GM12878 (cell line): ENCODE measurements around the gene COL21A1. TPM values are rescaled to one million over a fixed set of nuclear protein-coding genes. Genes with fewer than 3 reads are reported as not detected.

Source experiments
- ATAC-seq: fragments of 200-7000 bp; cut with Tn5 transposase; 3 replicates; pipeline ENCODE4 v1.9.1; 2020; ENCODE audit warnings: mild to moderate bottlenecking, moderate library complexity
- BruUV-seq: library from RNA; stranded (reverse); fragments of 400-500 nt; replicated peaks from 2 replicates; lab custom pipeline; 2021; lab: Mats Ljungman, UMichigan
- CTCF ChIA-PET: fragments of 300-600 bp; sonication (Branson Sonifier 250); formaldehyde crosslinking; extraction: SDS; loops from one replicate; lab custom pipeline; 2021; ENCODE audit warnings: inconsistent platforms; lab: Yijun Ruan, JAX
- POLR2A ChIA-PET: fragments of 350-600 bp; formaldehyde crosslinking; extraction: SDS; loops from one replicate; lab custom pipeline; 2021; ENCODE audit warnings: inconsistent platforms; lab: Charles Lee
- RAD21 ChIA-PET: fragments of 300-600 bp; sonication (Branson Sonifier 250); formaldehyde crosslinking; loops from one replicate; lab custom pipeline; 2023; ENCODE audit warnings: antibody characterized with exemption; ENCODE audit not compliant: unreplicated experiment; lab: Charles Lee
- SMC1A ChIA-PET: fragments of 300-600 bp; sonication (Branson Sonifier 250); formaldehyde crosslinking; loops from one replicate; lab custom pipeline; 2023; ENCODE audit not compliant: unreplicated experiment, uncharacterized antibody; lab: Charles Lee
- DNase-seq: peaks from one replicate; pipeline ENCODE4 v3.0.0-alpha.2; 2011; ENCODE audit warnings: low read depth, low spot score
- FAIRE-seq: peaks from 3 replicates; lab custom pipeline; 2011; peaks lifted over from hg19 to GRCh38; lab: Jason Lieb, UNC
- H2AFZ ChIP-seq: 2 replicates; pipeline ENCODE4 v1.6.0; 2011; ENCODE audit warnings: low read depth, low read length, control low read depth; ENCODE audit not compliant: control insufficient read depth
- H3K27ac ChIP-seq: 2 replicates; pipeline ENCODE4 v1.5.1; 2011; ENCODE audit warnings: control low read depth; ENCODE audit not compliant: control insufficient read depth, insufficient read depth
- H3K27me3 ChIP-seq, 2 experiments: replicated peaks in 1 of 2; 2 replicates each; pipeline versions ENCODE4 v1.6.0 to v1.6.1; 2011; ENCODE audit warnings: low read length in 1 of 2; ENCODE audit not compliant: control insufficient read depth in 2 of 2, insufficient read depth in 2 of 2
- H3K36me3 ChIP-seq, 2 experiments: 2 replicates each; pipeline ENCODE4 v1.5.1; 2011; ENCODE audit warnings: low read length in 1 of 2; ENCODE audit not compliant: control insufficient read depth in 2 of 2, insufficient read depth in 2 of 2
- H3K4me1 ChIP-seq: 2 replicates; pipeline ENCODE4 v1.6.1; 2011; ENCODE audit warnings: mild to moderate bottlenecking, low read length, moderate library complexity, mixed read lengths; ENCODE audit not compliant: control insufficient read depth, insufficient read depth
- H3K4me2 ChIP-seq: 2 replicates; pipeline ENCODE4 v1.6.0; 2011; ENCODE audit warnings: control low read depth; ENCODE audit not compliant: control insufficient read depth, insufficient read depth
- H3K4me3 ChIP-seq: fragments of 200-600 bp; sonication (generic); 2 replicates; pipeline ENCODE4 v1.5.1; 2016
- H3K79me2 ChIP-seq: 2 replicates; pipeline ENCODE4 v1.6.0; 2011; ENCODE audit warnings: low read length; ENCODE audit not compliant: control insufficient read depth, insufficient read depth
- H3K9ac ChIP-seq: 2 replicates; pipeline ENCODE4 v1.8.0; 2011; ENCODE audit warnings: low read length, control low read depth, mixed read lengths; ENCODE audit not compliant: control insufficient read depth, insufficient read depth
- H3K9me3 ChIP-seq: replicated peaks from 3 replicates; pipeline ENCODE4 v1.5.1; 2011; ENCODE audit warnings: mild to moderate bottlenecking, low read length; ENCODE audit not compliant: control insufficient read depth, insufficient read depth
- H4K20me1 ChIP-seq: 2 replicates; pipeline ENCODE4 v1.6.0; 2011; ENCODE audit not compliant: control insufficient read depth, insufficient read depth
- BCL11A ChIP-seq: IDR thresholded peaks from 2 replicates; pipeline ENCODE4 v1.6.1; 2011; ENCODE audit warnings: low read depth, low read length
- BRCA1 ChIP-seq: IDR thresholded peaks from 2 replicates; pipeline ENCODE4 v1.6.1; 2011; ENCODE audit warnings: low read depth, low read length, improper control_type of control experiment
- CBFB ChIP-seq: IDR thresholded peaks from 2 replicates; pipeline ENCODE4 v1.6.1; 2016; ENCODE audit warnings: antibody characterized with exemption, low read depth
- CREM ChIP-seq: IDR thresholded peaks from 2 replicates; pipeline ENCODE4 v1.6.1; 2014; ENCODE audit warnings: antibody characterized with exemption, low read depth
- FOS ChIP-seq: IDR thresholded peaks from 3 replicates; pipeline ENCODE4 v1.6.1; 2011; ENCODE audit warnings: borderline replicate concordance; ENCODE audit not compliant: insufficient read length; ENCODE audit errors: extremely low read depth
- GATAD2B ChIP-seq: fragments of 450-650 bp; conservative IDR thresholded peaks from 2 replicates; pipeline ENCODE4 v1.6.1; 2017; ENCODE audit warnings: low read depth, mild to moderate bottlenecking, moderate library complexity
- HCFC1 ChIP-seq: fragments of 150-350 bp; IDR thresholded peaks from 2 replicates; pipeline ENCODE4 v1.6.1; 2014; ENCODE audit warnings: low read length
- MYC ChIP-seq: IDR thresholded peaks from 2 replicates; pipeline ENCODE4 v1.6.1; 2011; ENCODE audit warnings: mild to moderate bottlenecking, low read length, moderate library complexity, inconsistent platforms; ENCODE audit not compliant: insufficient read depth, insufficient replicate concordance, insufficient read length, severe bottlenecking
- POLR2AphosphoS5 ChIP-seq: IDR thresholded peaks from 2 replicates; pipeline ENCODE4 v1.6.1; 2011; ENCODE audit warnings: mild to moderate bottlenecking, low read length, inconsistent platforms
- RAD51 ChIP-seq: fragments of 450-650 bp; IDR thresholded peaks from 2 replicates; pipeline ENCODE4 v1.6.1; 2016; ENCODE audit warnings: moderate library complexity, mild to moderate bottlenecking, inconsistent platforms
- SPI1 ChIP-seq: IDR thresholded peaks from 2 replicates; pipeline ENCODE4 v1.6.1; 2011; ENCODE audit warnings: low read depth, mild to moderate bottlenecking, low read length, moderate library complexity, borderline replicate concordance; ENCODE audit not compliant: insufficient read depth
- SREBF1 ChIP-seq: IDR thresholded peaks from 2 replicates; pipeline ENCODE4 v1.6.1; 2012; ENCODE audit warnings: mild to moderate bottlenecking, low read length
- STAT1 ChIP-seq: fragments of 450-650 bp; conservative IDR thresholded peaks from 2 replicates; pipeline ENCODE4 v1.6.1; 2014; ENCODE audit warnings: antibody characterized with exemption, mild to moderate bottlenecking
- YY1 ChIP-seq: IDR thresholded peaks from 2 replicates; pipeline ENCODE4 v1.6.1; 2011; ENCODE audit warnings: low read depth, mild to moderate bottlenecking, low read length
- ZNF24 ChIP-seq: fragments of 450-650 bp; IDR thresholded peaks from 2 replicates; pipeline ENCODE4 v1.6.1; 2017; ENCODE audit warnings: antibody characterized with exemption, mild to moderate bottlenecking
- ZNF622 ChIP-seq: fragments of 450-650 bp; IDR thresholded peaks from 2 replicates; pipeline ENCODE4 v1.6.1; 2017; ENCODE audit warnings: mild to moderate bottlenecking, inconsistent platforms
- WGBS: methylation state at CpG from one replicate; pipeline ENCODE4 v1.1.6; 2016; ENCODE audit warnings: low lambda C conversion rate; ENCODE audit not compliant: insufficient replicate concordance, insufficient coverage; ENCODE audit errors: missing lambda C conversion rate; 5-methylcytosine and 5-hydroxymethylcytosine counted together
- in situ Hi-C: fragments of 300-500 bp; cut with MboI; formaldehyde crosslinking; loops from 9 replicates; pipeline ENCODE4 v1.14.3; 2018; ENCODE audit warnings: mixed read lengths
- intact Hi-C: fragments of 100-400 bp; cut with micrococcal nuclease; formaldehyde crosslinking; loops from one replicate; pipeline ENCODE4 v1.14.2; 2022; ENCODE audit not compliant: unreplicated experiment
- polyA plus RNA-seq, 11 experiments: library from polyadenylated mRNA; depleted of rRNA in 4 of 11; unstranded in 6 of 11; stranded (reverse) in 5 of 11; fragments of >200 nt; fragmentation: Nextera tagmentation in 4 of 11; fragmentation: Illumina TruSeq in 1 of 11; extraction: Ambion mirVana in 4 of 11; extraction: Trizol in 1 of 11; gene quantifications; 1 replicate in 1 of 11; 2 replicates in 10 of 11; pipeline versions ENCODE4 v1.2.1 to v1.2.3, GENCODE V29; 2011 to 2016; ENCODE audit warnings: inconsistent platforms in 2 of 11, missing spikeins in 2 of 11, low read depth in 1 of 11
- total RNA-seq, 4 experiments: library from RNA; depleted of rRNA in 3 of 4; stranded (reverse); fragments of >200 nt in 3 of 4; fragmentation: Illumina TruSeq in 1 of 4; extraction: Trizol in 1 of 4; gene quantifications; 2 replicates each; pipeline versions ENCODE4 v1.2.1 to v1.2.3, GENCODE V29; 2013 to 2021
- TF ChIP-seq, protein P1 (sequence below): fragments of 450-650 bp; IDR thresholded peaks from 2 replicates; pipeline ENCODE4 v1.6.1; 2017; ENCODE audit warnings: low read depth, mild to moderate bottlenecking, moderate library complexity
- TF ChIP-seq, protein P2 (sequence below): fragments of 450-650 bp; formaldehyde crosslinking; IDR thresholded peaks from 2 replicates; pipeline ENCODE4 v1.4.0; 2020; ENCODE audit warnings: mild to moderate bottlenecking, moderate library complexity
- TF ChIP-seq, protein P3 (sequence below): fragments of 450-650 bp; conservative IDR thresholded peaks from 2 replicates; pipeline ENCODE4 v1.6.1; 2017; ENCODE audit warnings: mild to moderate bottlenecking, moderate library complexity

Gene COL21A1
- total and polyA plus RNA-seq, 10 of the 15 experiments (the other 5 are each of a cell fraction or from before 2014, with no cell fraction given) = 0.10 TPM; not detected in 9

DNA sequence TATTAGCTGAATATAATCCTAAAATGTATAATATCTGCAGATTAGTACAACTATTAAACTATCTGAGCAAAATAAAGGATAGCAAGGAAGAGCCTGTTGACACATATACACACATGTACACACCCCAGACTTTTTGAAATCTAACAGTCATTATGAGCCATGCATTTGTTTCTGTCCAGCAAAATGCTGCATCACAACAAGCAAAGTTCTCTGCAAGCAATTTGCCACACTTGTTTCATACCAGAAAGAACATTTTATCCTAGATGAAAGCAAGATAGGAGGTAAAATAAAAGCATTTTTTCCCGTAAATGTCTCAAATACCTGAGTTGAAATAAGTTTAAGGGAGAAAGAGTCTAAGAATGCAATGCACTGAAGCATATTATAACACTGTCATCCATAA, 145.2 kb downstream of the COL21A1 start:
- ATAC-seq = no peak
- TF ChIP-seq, protein P1, sequence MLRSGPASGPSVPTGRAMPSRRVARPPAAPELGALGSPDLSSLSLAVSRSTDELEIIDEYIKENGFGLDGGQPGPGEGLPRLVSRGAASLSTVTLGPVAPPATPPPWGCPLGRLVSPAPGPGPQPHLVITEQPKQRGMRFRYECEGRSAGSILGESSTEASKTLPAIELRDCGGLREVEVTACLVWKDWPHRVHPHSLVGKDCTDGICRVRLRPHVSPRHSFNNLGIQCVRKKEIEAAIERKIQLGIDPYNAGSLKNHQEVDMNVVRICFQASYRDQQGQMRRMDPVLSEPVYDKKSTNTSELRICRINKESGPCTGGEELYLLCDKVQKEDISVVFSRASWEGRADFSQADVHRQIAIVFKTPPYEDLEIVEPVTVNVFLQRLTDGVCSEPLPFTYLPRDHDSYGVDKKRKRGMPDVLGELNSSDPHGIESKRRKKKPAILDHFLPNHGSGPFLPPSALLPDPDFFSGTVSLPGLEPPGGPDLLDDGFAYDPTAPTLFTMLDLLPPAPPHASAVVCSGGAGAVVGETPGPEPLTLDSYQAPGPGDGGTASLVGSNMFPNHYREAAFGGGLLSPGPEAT = no peak
- TF ChIP-seq FOS (no peak), ZNF24 (no peak), SPI1 (no peak), YY1 (no peak), POLR2AphosphoS5 (no peak), HCFC1 (no peak), GATAD2B (no peak), ZNF622 (no peak), STAT1 (no peak), BRCA1 (no peak), RAD51 (no peak), CREM (no peak), SREBF1 (no peak), CBFB (no peak), MYC (no peak), BCL11A (no peak)
- TF ChIP-seq, protein P2, sequence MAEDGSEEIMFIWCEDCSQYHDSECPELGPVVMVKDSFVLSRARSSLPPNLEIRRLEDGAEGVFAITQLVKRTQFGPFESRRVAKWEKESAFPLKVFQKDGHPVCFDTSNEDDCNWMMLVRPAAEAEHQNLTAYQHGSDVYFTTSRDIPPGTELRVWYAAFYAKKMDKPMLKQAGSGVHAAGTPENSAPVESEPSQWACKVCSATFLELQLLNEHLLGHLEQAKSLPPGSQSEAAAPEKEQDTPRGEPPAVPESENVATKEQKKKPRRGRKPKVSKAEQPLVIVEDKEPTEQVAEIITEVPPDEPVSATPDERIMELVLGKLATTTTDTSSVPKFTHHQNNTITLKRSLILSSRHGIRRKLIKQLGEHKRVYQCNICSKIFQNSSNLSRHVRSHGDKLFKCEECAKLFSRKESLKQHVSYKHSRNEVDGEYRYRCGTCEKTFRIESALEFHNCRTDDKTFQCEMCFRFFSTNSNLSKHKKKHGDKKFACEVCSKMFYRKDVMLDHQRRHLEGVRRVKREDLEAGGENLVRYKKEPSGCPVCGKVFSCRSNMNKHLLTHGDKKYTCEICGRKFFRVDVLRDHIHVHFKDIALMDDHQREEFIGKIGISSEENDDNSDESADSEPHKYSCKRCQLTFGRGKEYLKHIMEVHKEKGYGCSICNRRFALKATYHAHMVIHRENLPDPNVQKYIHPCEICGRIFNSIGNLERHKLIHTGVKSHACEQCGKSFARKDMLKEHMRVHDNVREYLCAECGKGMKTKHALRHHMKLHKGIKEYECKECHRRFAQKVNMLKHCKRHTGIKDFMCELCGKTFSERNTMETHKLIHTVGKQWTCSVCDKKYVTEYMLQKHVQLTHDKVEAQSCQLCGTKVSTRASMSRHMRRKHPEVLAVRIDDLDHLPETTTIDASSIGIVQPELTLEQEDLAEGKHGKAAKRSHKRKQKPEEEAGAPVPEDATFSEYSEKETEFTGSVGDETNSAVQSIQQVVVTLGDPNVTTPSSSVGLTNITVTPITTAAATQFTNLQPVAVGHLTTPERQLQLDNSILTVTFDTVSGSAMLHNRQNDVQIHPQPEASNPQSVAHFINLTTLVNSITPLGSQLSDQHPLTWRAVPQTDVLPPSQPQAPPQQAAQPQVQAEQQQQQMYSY (CRISPR knock-in tag) = no peak
- TF ChIP-seq, protein P3, sequence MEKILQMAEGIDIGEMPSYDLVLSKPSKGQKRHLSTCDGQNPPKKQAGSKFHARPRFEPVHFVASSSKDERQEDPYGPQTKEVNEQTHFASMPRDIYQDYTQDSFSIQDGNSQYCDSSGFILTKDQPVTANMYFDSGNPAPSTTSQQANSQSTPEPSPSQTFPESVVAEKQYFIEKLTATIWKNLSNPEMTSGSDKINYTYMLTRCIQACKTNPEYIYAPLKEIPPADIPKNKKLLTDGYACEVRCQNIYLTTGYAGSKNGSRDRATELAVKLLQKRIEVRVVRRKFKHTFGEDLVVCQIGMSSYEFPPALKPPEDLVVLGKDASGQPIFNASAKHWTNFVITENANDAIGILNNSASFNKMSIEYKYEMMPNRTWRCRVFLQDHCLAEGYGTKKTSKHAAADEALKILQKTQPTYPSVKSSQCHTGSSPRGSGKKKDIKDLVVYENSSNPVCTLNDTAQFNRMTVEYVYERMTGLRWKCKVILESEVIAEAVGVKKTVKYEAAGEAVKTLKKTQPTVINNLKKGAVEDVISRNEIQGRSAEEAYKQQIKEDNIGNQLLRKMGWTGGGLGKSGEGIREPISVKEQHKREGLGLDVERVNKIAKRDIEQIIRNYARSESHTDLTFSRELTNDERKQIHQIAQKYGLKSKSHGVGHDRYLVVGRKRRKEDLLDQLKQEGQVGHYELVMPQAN = no peak

More for the DNA sequence above, 145.2 kb downstream of the COL21A1 start:
- Histone ChIP-seq H3K27me3 (no peaks in the 10 kb centered on the region), H3K9ac (no peak overlapping the region), H3K9me3 (no peaks in the 10 kb centered on the region), H3K4me1 (no peaks in the 10 kb centered on the region), H3K79me2 (no peaks in the 10 kb centered on the region), H4K20me1 (no peaks in the 10 kb centered on the region), H2AFZ (no peak overlapping the region), H3K27ac (no peak overlapping the region), H3K36me3 (no peaks in the 10 kb centered on the region), H3K4me2 (no peak overlapping the region), H3K4me3 (no peak overlapping the region)
- 0% methylated on average over 1 of the region's 1 CpG for WGBS
- intact Hi-C loops = no loop called here
- FAIRE-seq = no peak
- ChIA-PET CTCF (no interaction called here), RAD21 (no interaction called here), SMC1A (no interaction called here), POLR2A (no interaction called here)
- BruUV-seq = no TSS peak
- in situ Hi-C loops = no loop called here
- no peak for DNase-seq
